Measurements from ENCODE around the gene CA5A.

GRCh38 chr16:87864331-87864989 is 71.9 kb downstream of the CA5A start:
- no peak for TF ChIP-seq CREB1 (IDR thresholded peaks at IDR 0.05; ENCODE audit: low read depth)
- TF ChIP-seq YY1 (IDR thresholded peaks at IDR 0.05; ENCODE audit: low read depth): no peak
- no peak for TF ChIP-seq TCF12 (IDR thresholded peaks at IDR 0.05; ENCODE audit: low read depth)
- TF ChIP-seq, protein P1, sequence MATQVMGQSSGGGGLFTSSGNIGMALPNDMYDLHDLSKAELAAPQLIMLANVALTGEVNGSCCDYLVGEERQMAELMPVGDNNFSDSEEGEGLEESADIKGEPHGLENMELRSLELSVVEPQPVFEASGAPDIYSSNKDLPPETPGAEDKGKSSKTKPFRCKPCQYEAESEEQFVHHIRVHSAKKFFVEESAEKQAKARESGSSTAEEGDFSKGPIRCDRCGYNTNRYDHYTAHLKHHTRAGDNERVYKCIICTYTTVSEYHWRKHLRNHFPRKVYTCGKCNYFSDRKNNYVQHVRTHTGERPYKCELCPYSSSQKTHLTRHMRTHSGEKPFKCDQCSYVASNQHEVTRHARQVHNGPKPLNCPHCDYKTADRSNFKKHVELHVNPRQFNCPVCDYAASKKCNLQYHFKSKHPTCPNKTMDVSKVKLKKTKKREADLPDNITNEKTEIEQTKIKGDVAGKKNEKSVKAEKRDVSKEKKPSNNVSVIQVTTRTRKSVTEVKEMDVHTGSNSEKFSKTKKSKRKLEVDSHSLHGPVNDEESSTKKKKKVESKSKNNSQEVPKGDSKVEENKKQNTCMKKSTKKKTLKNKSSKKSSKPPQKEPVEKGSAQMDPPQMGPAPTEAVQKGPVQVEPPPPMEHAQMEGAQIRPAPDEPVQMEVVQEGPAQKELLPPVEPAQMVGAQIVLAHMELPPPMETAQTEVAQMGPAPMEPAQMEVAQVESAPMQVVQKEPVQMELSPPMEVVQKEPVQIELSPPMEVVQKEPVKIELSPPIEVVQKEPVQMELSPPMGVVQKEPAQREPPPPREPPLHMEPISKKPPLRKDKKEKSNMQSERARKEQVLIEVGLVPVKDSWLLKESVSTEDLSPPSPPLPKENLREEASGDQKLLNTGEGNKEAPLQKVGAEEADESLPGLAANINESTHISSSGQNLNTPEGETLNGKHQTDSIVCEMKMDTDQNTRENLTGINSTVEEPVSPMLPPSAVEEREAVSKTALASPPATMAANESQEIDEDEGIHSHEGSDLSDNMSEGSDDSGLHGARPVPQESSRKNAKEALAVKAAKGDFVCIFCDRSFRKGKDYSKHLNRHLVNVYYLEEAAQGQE (IDR thresholded peaks at IDR 0.05; ENCODE audit: low read depth): no peak
- no peak for TF ChIP-seq EP300 (IDR thresholded peaks at IDR 0.05; ENCODE audit: borderline replicate concordance)
